ENCODE measurements around the gene TIMM21. TPM values are rescaled to one million over a fixed set of nuclear protein-coding genes. Genes with fewer than 3 reads are reported as not detected.

The TIMM21 gene
- total RNA-seq, 2 experiments from 2014 or later = 25.2 to 30.8 TPM

GRCh38 chr18:74137920-74138538 is 10.3 kb upstream of the TIMM21 start:
- intact Hi-C loops (cut with micrococcal nuclease; ENCODE audit: unreplicated experiment) = no loop called here
- Histone ChIP-seq H3K4me1 (ENCODE audit: insufficient read depth, low read length, poor library complexity, severe bottlenecking) (no peaks in the 10 kb centered on the region), H2AFZ (ENCODE audit: low read length) (no peak overlapping the region), H4K20me1 (ENCODE audit: insufficient read depth, low read length) (no peaks in the 10 kb centered on the region), H3K4me2 (ENCODE audit: low read length) (no peak overlapping the region), H3K27ac (ENCODE audit: low read depth, low read length, poor library complexity, severe bottlenecking) (no peak overlapping the region), H3K36me3 (ENCODE audit: insufficient read depth, low read length) (no peaks in the 10 kb centered on the region), H3K79me2 (ENCODE audit: insufficient read depth, low read depth, low read length) (no peaks in the 10 kb centered on the region), H3K4me3 (ENCODE audit: low read depth, low read length, poor library complexity, severe bottlenecking) (no peak overlapping the region), H3K9me3 (ENCODE audit: low read length) (no peaks in the 10 kb centered on the region), H3K9me2 (ENCODE audit: insufficient read depth, low read length) (no peaks in the 10 kb centered on the region)
- POLR2A ChIA-PET = no interaction called here
- DNase-seq (ENCODE audit: low spot score) = no peak
- CTCF ChIA-PET (ENCODE audit: unreplicated experiment) = no interaction called here
- no peak for TF ChIP-seq CTCF (conservative IDR thresholded peaks at IDR 0.05; ENCODE audit: low read length)
- BruUV-seq (replicated peaks) = no TSS peak

GRCh38 chr18:74139411-74139810 is 8.9 kb upstream of the TIMM21 start:
- H3K9me3 ChIP-seq (ENCODE audit: low read length) = no peaks in the 10 kb centered on the region
- no peak overlapping the region for H3K4me2 ChIP-seq (ENCODE audit: low read length)
- no peaks in the 10 kb centered on the region for H3K79me2 ChIP-seq (ENCODE audit: insufficient read depth, low read depth, low read length)
- DNase-seq (ENCODE audit: low spot score) = no peak
- intact Hi-C loops (cut with micrococcal nuclease; ENCODE audit: unreplicated experiment) = no loop called here
- POLR2A ChIA-PET = interaction anchor here (0.6 kb wide), 1 partner anchor 444 kb away, joined by 3 read pairs; no protein-coding TSS in a partner anchor
- TF ChIP-seq EZH2phosphoT487 (IDR thresholded peaks at IDR 0.05; ENCODE audit: borderline replicate concordance, low read depth, low read length) (no peak), CTCF (conservative IDR thresholded peaks at IDR 0.05; ENCODE audit: low read length) (no peak)
- H4K20me1 ChIP-seq (ENCODE audit: insufficient read depth, low read length) = no peaks in the 10 kb centered on the region
- no peak overlapping the region for H3K27ac ChIP-seq (ENCODE audit: low read depth, low read length, poor library complexity, severe bottlenecking)
- no peaks in the 10 kb centered on the region for H3K9me2 ChIP-seq (ENCODE audit: insufficient read depth, low read length)
- H3K36me3 ChIP-seq (ENCODE audit: insufficient read depth, low read length) = no peaks in the 10 kb centered on the region
- CTCF ChIA-PET (ENCODE audit: unreplicated experiment) = no interaction called here
- H3K4me3 ChIP-seq (ENCODE audit: low read depth, low read length, poor library complexity, severe bottlenecking) = no peak overlapping the region
- BruUV-seq (replicated peaks) = no TSS peak
- no peak overlapping the region for H2AFZ ChIP-seq (ENCODE audit: low read length)
- no peaks in the 10 kb centered on the region for H3K4me1 ChIP-seq (ENCODE audit: insufficient read depth, low read length, poor library complexity, severe bottlenecking)

- H3K4me3 ChIP-seq (ENCODE audit: low read depth, low read length, poor library complexity, severe bottlenecking) = no peak overlapping the region
- BruUV-seq (replicated peaks) = no TSS peak
- H3K9me3 ChIP-seq (ENCODE audit: low read length) = no peaks in the 10 kb centered on the region
- no peak for DNase-seq (ENCODE audit: low spot score)
- H4K20me1 ChIP-seq (ENCODE audit: insufficient read depth, low read length) = no peaks in the 10 kb centered on the region
- CTCF ChIA-PET (ENCODE audit: unreplicated experiment) = no interaction called here
- H2AFZ ChIP-seq (ENCODE audit: low read length) = no peak overlapping the region
- no peaks in the 10 kb centered on the region for H3K4me1 ChIP-seq (ENCODE audit: insufficient read depth, low read length, poor library complexity, severe bottlenecking)
- intact Hi-C loops (cut with micrococcal nuclease; ENCODE audit: unreplicated experiment) = no loop called here
- TF ChIP-seq CTCF (conservative IDR thresholded peaks at IDR 0.05; ENCODE audit: low read length) = no peak
- no peak for TF ChIP-seq EZH2phosphoT487 (IDR thresholded peaks at IDR 0.05; ENCODE audit: borderline replicate concordance, low read depth, low read length)
- no peaks in the 10 kb centered on the region for H3K36me3 ChIP-seq (ENCODE audit: insufficient read depth, low read length)
- no peak overlapping the region for H3K27ac ChIP-seq (ENCODE audit: low read depth, low read length, poor library complexity, severe bottlenecking)
- no peak overlapping the region for H3K4me2 ChIP-seq (ENCODE audit: low read length)
- no peaks in the 10 kb centered on the region for H3K79me2 ChIP-seq (ENCODE audit: insufficient read depth, low read depth, low read length)
- H3K9me2 ChIP-seq (ENCODE audit: insufficient read depth, low read length) = no peaks in the 10 kb centered on the region
- POLR2A ChIA-PET = no interaction called here
Measured at GRCh38 chr18:74139888-74140287, 8.4 kb upstream of the TIMM21 start.
